GM12878 (cell line): ENCODE results near the gene GNAT1. TPM values are rescaled to one million over a fixed set of nuclear protein-coding genes. Genes with fewer than 3 reads are reported as not detected.

Experiments
- ATAC-seq: fragments of 200-7000 bp; cut with Tn5 transposase; 3 replicates; pipeline ENCODE4 v1.9.1; 2020; ENCODE audit warnings: mild to moderate bottlenecking, moderate library complexity
- BruUV-seq: library from RNA; stranded (reverse); fragments of 400-500 nt; replicated peaks from 2 replicates; lab custom pipeline; 2021; lab: Mats Ljungman, UMichigan
- CTCF ChIA-PET: fragments of 300-600 bp; sonication (Branson Sonifier 250); formaldehyde crosslinking; extraction: SDS; loops from one replicate; lab custom pipeline; 2021; ENCODE audit warnings: inconsistent platforms; lab: Yijun Ruan, JAX
- POLR2A ChIA-PET: fragments of 350-600 bp; formaldehyde crosslinking; extraction: SDS; loops from one replicate; lab custom pipeline; 2021; ENCODE audit warnings: inconsistent platforms; lab: Charles Lee
- RAD21 ChIA-PET: fragments of 300-600 bp; sonication (Branson Sonifier 250); formaldehyde crosslinking; loops from one replicate; lab custom pipeline; 2023; ENCODE audit warnings: antibody characterized with exemption; ENCODE audit not compliant: unreplicated experiment; lab: Charles Lee
- SMC1A ChIA-PET: fragments of 300-600 bp; sonication (Branson Sonifier 250); formaldehyde crosslinking; loops from one replicate; lab custom pipeline; 2023; ENCODE audit not compliant: unreplicated experiment, uncharacterized antibody; lab: Charles Lee
- DNase-seq: peaks from one replicate; pipeline ENCODE4 v3.0.0-alpha.2; 2011; ENCODE audit warnings: low read depth, low spot score
- FAIRE-seq: peaks from 3 replicates; lab custom pipeline; 2011; peaks lifted over from hg19 to GRCh38; lab: Jason Lieb, UNC
- H2AFZ ChIP-seq: 2 replicates; pipeline ENCODE4 v1.6.0; 2011; ENCODE audit warnings: low read depth, low read length, control low read depth; ENCODE audit not compliant: control insufficient read depth
- H3K27ac ChIP-seq: 2 replicates; pipeline ENCODE4 v1.5.1; 2011; ENCODE audit warnings: control low read depth; ENCODE audit not compliant: control insufficient read depth, insufficient read depth
- H3K27me3 ChIP-seq, 2 experiments: replicated peaks in 1 of 2; 2 replicates each; pipeline versions ENCODE4 v1.6.0 to v1.6.1; 2011; ENCODE audit warnings: low read length in 1 of 2; ENCODE audit not compliant: control insufficient read depth in 2 of 2, insufficient read depth in 2 of 2
- H3K36me3 ChIP-seq, 2 experiments: 2 replicates each; pipeline ENCODE4 v1.5.1; 2011; ENCODE audit warnings: low read length in 1 of 2; ENCODE audit not compliant: control insufficient read depth in 2 of 2, insufficient read depth in 2 of 2
- H3K4me1 ChIP-seq: 2 replicates; pipeline ENCODE4 v1.6.1; 2011; ENCODE audit warnings: mild to moderate bottlenecking, low read length, moderate library complexity, mixed read lengths; ENCODE audit not compliant: control insufficient read depth, insufficient read depth
- H3K4me2 ChIP-seq: 2 replicates; pipeline ENCODE4 v1.6.0; 2011; ENCODE audit warnings: control low read depth; ENCODE audit not compliant: control insufficient read depth, insufficient read depth
- H3K4me3 ChIP-seq: fragments of 200-600 bp; sonication (generic); 2 replicates; pipeline ENCODE4 v1.5.1; 2016
- H3K79me2 ChIP-seq: 2 replicates; pipeline ENCODE4 v1.6.0; 2011; ENCODE audit warnings: low read length; ENCODE audit not compliant: control insufficient read depth, insufficient read depth
- H3K9ac ChIP-seq: 2 replicates; pipeline ENCODE4 v1.8.0; 2011; ENCODE audit warnings: low read length, control low read depth, mixed read lengths; ENCODE audit not compliant: control insufficient read depth, insufficient read depth
- H3K9me3 ChIP-seq: replicated peaks from 3 replicates; pipeline ENCODE4 v1.5.1; 2011; ENCODE audit warnings: mild to moderate bottlenecking, low read length; ENCODE audit not compliant: control insufficient read depth, insufficient read depth
- H4K20me1 ChIP-seq: 2 replicates; pipeline ENCODE4 v1.6.0; 2011; ENCODE audit not compliant: control insufficient read depth, insufficient read depth
- BACH1 ChIP-seq: fragments of 450-650 bp; IDR thresholded peaks from 2 replicates; pipeline ENCODE4 v1.6.1; 2017; ENCODE audit warnings: mild to moderate bottlenecking, borderline replicate concordance
- BCL11A ChIP-seq: IDR thresholded peaks from 2 replicates; pipeline ENCODE4 v1.6.1; 2011; ENCODE audit warnings: low read depth, low read length
- BHLHE40 ChIP-seq, 2 experiments: fragments of 450-650 bp in 1 of 2; IDR thresholded peaks; 2 replicates each; pipeline ENCODE4 v1.6.1; 2011 to 2017; ENCODE audit warnings: low read depth in 2 of 2, borderline replicate concordance in 1 of 2, improper control_type of control experiment in 1 of 2, low read length in 1 of 2, mild to moderate bottlenecking in 1 of 2
- CREM ChIP-seq: IDR thresholded peaks from 2 replicates; pipeline ENCODE4 v1.6.1; 2014; ENCODE audit warnings: antibody characterized with exemption, low read depth
- EED ChIP-seq: sonication (generic); IDR thresholded peaks from 2 replicates; pipeline ENCODE4 v1.6.1; 2016; ENCODE audit warnings: antibody characterized with exemption, low read depth
- EP300 ChIP-seq, 2 experiments: fragments of 150-350 bp in 1 of 2; IDR thresholded peaks; 2 replicates each; pipeline ENCODE4 v1.6.1; 2011 to 2012; ENCODE audit warnings: low read depth in 2 of 2, low read length in 2 of 2, borderline replicate concordance in 1 of 2, improper control_type of control experiment in 1 of 2, inconsistent platforms in 1 of 2; ENCODE audit not compliant: control insufficient read depth in 1 of 2
- KAT2A ChIP-seq: conservative IDR thresholded peaks from 2 replicates; pipeline ENCODE4 v1.6.1; 2011; ENCODE audit warnings: low read depth, low read length; ENCODE audit not compliant: control insufficient read depth
- RAD51 ChIP-seq: fragments of 450-650 bp; IDR thresholded peaks from 2 replicates; pipeline ENCODE4 v1.6.1; 2016; ENCODE audit warnings: moderate library complexity, mild to moderate bottlenecking, inconsistent platforms
- RELA ChIP-seq: fragments of 450-650 bp; IDR thresholded peaks from 2 replicates; pipeline ENCODE4 v1.8.0; 2014; ENCODE audit warnings: borderline replicate concordance; ENCODE audit not compliant: partially characterized antibody
- RUNX3 ChIP-seq: IDR thresholded peaks from 2 replicates; pipeline ENCODE4 v1.6.1; 2012; ENCODE audit warnings: low read length, inconsistent platforms
- SUZ12 ChIP-seq: fragments of 200-600 bp; sonication (generic); IDR thresholded peaks from one replicate; pipeline ENCODE4 v1.6.1; 2018; ENCODE audit warnings: antibody characterized with exemption, mild to moderate bottlenecking; ENCODE audit not compliant: unreplicated experiment
- WRNIP1 ChIP-seq: IDR thresholded peaks from 2 replicates; pipeline ENCODE4 v1.6.1; 2011; ENCODE audit warnings: low read depth, low read length, improper control_type of control experiment, borderline replicate concordance
- ZNF622 ChIP-seq: fragments of 450-650 bp; IDR thresholded peaks from 2 replicates; pipeline ENCODE4 v1.6.1; 2017; ENCODE audit warnings: mild to moderate bottlenecking, inconsistent platforms
- WGBS: methylation state at CpG from one replicate; pipeline ENCODE4 v1.1.6; 2016; ENCODE audit warnings: low lambda C conversion rate; ENCODE audit not compliant: insufficient replicate concordance, insufficient coverage; ENCODE audit errors: missing lambda C conversion rate; 5-methylcytosine and 5-hydroxymethylcytosine counted together
- in situ Hi-C: fragments of 300-500 bp; cut with MboI; formaldehyde crosslinking; loops from 9 replicates; pipeline ENCODE4 v1.14.3; 2018; ENCODE audit warnings: mixed read lengths
- intact Hi-C: fragments of 100-400 bp; cut with micrococcal nuclease; formaldehyde crosslinking; loops from one replicate; pipeline ENCODE4 v1.14.2; 2022; ENCODE audit not compliant: unreplicated experiment
- polyA plus RNA-seq, 11 experiments: library from polyadenylated mRNA; depleted of rRNA in 4 of 11; unstranded in 6 of 11; stranded (reverse) in 5 of 11; fragments of >200 nt; fragmentation: Nextera tagmentation in 4 of 11; fragmentation: Illumina TruSeq in 1 of 11; extraction: Ambion mirVana in 4 of 11; extraction: Trizol in 1 of 11; gene quantifications; 1 replicate in 1 of 11; 2 replicates in 10 of 11; pipeline versions ENCODE4 v1.2.1 to v1.2.3, GENCODE V29; 2011 to 2016; ENCODE audit warnings: inconsistent platforms in 2 of 11, missing spikeins in 2 of 11, low read depth in 1 of 11
- total RNA-seq, 4 experiments: library from RNA; depleted of rRNA in 3 of 4; stranded (reverse); fragments of >200 nt in 3 of 4; fragmentation: Illumina TruSeq in 1 of 4; extraction: Trizol in 1 of 4; gene quantifications; 2 replicates each; pipeline versions ENCODE4 v1.2.1 to v1.2.3, GENCODE V29; 2013 to 2021
- TF ChIP-seq, protein P1 (sequence below): fragments of 450-650 bp; IDR thresholded peaks from 2 replicates; pipeline ENCODE4 v1.6.1; 2014; ENCODE audit warnings: mild to moderate bottlenecking

Gene GNAT1
- total and polyA plus RNA-seq, 10 of the 15 experiments (the other 5 are each of a cell fraction or from before 2014, with no cell fraction given), result not detected

DNA sequence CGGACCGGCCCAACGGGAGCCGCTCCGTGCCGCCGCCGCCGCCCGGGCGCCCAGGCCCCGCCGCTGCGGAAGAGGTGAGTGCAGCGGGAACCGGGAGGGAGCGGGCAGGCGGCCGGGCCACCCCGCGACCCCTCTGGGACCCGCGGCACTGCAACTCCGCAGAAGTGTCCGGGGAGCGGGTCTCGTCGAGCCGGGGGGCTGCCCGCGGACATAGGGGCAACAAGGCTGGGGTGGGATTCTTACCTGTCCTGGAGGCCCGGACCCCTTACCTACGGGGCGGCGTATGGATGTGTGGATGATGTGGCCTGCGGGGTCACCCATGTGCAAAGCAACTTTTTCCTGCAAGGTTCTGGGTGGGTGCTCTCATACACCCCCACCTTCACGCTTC lies 35.9 kb upstream of the GNAT1 start:
- FAIRE-seq, result no peak

DNA sequence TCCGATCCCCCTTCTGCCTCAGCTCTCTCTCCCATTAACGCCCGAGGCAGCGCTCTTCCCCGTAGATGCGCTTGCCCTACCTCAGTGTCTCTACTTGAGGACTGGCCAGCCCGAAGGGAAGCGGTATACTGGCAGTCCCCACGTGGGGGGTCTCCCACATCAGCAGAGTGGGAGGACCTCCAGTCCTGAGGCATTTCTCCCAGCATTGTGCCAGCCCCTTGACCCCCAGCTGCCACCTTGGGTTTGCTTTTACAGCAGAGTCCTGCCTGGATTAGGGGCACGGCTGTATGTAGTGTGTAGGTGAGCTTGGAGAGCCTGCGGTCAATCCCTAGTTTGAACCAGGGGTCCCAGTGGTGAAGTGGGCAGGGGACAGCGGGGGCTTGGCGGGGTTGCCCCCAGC lies 35.5 kb upstream of the GNAT1 start:
- SMC1A ChIA-PET, result no interaction called here
- peak overlapping the region; percentile 54; the same call in 1 of the 2 replicates for H3K4me2 ChIP-seq
- no peak overlapping the region for H3K27ac ChIP-seq
- WGBS, result 55% methylated on average over 13 of the region's 13 CpGs
- no peak for DNase-seq
- no peaks in the 10 kb centered on the region for H3K36me3 ChIP-seq
- no peaks in the 10 kb centered on the region for H3K9me3 ChIP-seq
- RAD21 ChIA-PET, result no interaction called here
- intact Hi-C loops, result no loop called here
- POLR2A ChIA-PET, result no interaction called here
- CTCF ChIA-PET, result no interaction called here
- no peak overlapping the region for H3K4me3 ChIP-seq
- no peaks in the 10 kb centered on the region for H3K79me2 ChIP-seq
- H2AFZ ChIP-seq, result no peak overlapping the region
- TF ChIP-seq EED, result no peak
- no peak for TF ChIP-seq BHLHE40 (IDR thresholded peaks at IDR 0.05; ENCODE audit: borderline replicate concordance in 1 of 2, low read depth in 2 of 2, low read length in 1 of 2)
- TF ChIP-seq RUNX3, result no peak
- no peak for TF ChIP-seq BCL11A
- TF ChIP-seq RELA, result no peak
- no peak for TF ChIP-seq CREM
- TF ChIP-seq WRNIP1, result no peak
- no peak for TF ChIP-seq RAD51
- TF ChIP-seq EP300 (IDR thresholded peaks at IDR 0.05; ENCODE audit: borderline replicate concordance in 1 of 2, control insufficient read depth in 1 of 2, low read depth in 2 of 2, low read length in 2 of 2), result no peak
- TF ChIP-seq, protein P1, sequence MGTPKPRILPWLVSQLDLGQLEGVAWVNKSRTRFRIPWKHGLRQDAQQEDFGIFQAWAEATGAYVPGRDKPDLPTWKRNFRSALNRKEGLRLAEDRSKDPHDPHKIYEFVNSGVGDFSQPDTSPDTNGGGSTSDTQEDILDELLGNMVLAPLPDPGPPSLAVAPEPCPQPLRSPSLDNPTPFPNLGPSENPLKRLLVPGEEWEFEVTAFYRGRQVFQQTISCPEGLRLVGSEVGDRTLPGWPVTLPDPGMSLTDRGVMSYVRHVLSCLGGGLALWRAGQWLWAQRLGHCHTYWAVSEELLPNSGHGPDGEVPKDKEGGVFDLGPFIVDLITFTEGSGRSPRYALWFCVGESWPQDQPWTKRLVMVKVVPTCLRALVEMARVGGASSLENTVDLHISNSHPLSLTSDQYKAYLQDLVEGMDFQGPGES, result no peak
- no peak for TF ChIP-seq ZNF622
- H3K9ac ChIP-seq, result no peak overlapping the region
- in situ Hi-C loops, result no loop called here
- FAIRE-seq, result no peak
- BruUV-seq, result no TSS peak
- ATAC-seq, result no peak
- H4K20me1 ChIP-seq, result no peaks in the 10 kb centered on the region
- no peaks in the 10 kb centered on the region; the same call in 1 of the 2 replicates for H3K4me1 ChIP-seq
- H3K27me3 ChIP-seq, result peaks cover 8 to 14% of the 10 kb centered on the region in 2 experiments

More for the DNA sequence above, 35.9 kb upstream of the GNAT1 start:
- no peak for ATAC-seq
- H3K27ac ChIP-seq, result no peak overlapping the region
- ChIA-PET CTCF (no interaction called here), SMC1A (no interaction called here), POLR2A (no interaction called here), RAD21 (no interaction called here)
- in situ Hi-C loops (no loop called here), intact Hi-C loops (no loop called here)
- no peaks in the 10 kb centered on the region for H3K36me3 ChIP-seq
- DNase-seq, result no peak
- no peaks in the 10 kb centered on the region for H3K9me3 ChIP-seq
- TF ChIP-seq BACH1, result no peak
- no peak for TF ChIP-seq KAT2A
- TF ChIP-seq SUZ12, result peak; percentile 26
- no TSS peak for BruUV-seq
- no peak overlapping the region for H3K9ac ChIP-seq
- no peak overlapping the region for H2AFZ ChIP-seq
- H3K4me1 ChIP-seq, result no peaks in the 10 kb centered on the region; the same call in 1 of the 2 replicates
- no peaks in the 10 kb centered on the region for H3K79me2 ChIP-seq
- H4K20me1 ChIP-seq, result no peaks in the 10 kb centered on the region
- H3K4me2 ChIP-seq, result peak overlapping the region; percentile 54; the same call in 1 of the 2 replicates
- H3K27me3 ChIP-seq, result peaks cover 10 to 14% of the 10 kb centered on the region in 2 experiments
- WGBS, result 27% methylated on average over 21 of the region's 37 CpGs
- no peak overlapping the region for H3K4me3 ChIP-seq
